NT2/D1 (cell line): Measurements from ENCODE around the gene CDC23.

ENCODE experiments used
- YY1 ChIP-seq: IDR thresholded peaks from 2 replicates; pipeline ENCODE4 v1.6.1; 2011; ENCODE audit not compliant: insufficient read length, insufficient read depth
- ZNF274 ChIP-seq: IDR thresholded peaks from 2 replicates; pipeline ENCODE4 v1.6.1; 2011; ENCODE audit warnings: mild to moderate bottlenecking, low read depth, low read length

DNA sequence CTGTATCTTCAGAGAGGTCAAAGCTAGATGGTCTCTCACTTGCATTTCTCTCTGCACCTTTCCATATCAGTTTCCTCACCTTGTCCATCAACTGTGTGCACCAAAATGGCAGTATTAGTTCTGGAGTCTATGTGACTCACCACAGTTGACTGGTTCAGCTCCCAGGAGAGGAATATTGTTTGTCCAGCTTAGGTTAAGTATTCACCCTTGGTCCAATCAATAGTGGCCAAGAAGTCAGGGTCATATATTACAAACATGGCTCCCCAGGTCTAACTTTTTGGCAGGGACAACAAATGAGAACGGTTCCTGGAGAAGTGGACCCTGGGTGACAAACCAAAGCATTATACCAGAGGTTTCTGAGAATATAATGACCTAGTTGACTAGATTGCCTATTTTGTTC lies 24.9 kb upstream of the CDC23 start:
- TF ChIP-seq ZNF274 (no peak), YY1 (no peak)
